OCI-LY1 (cell line): ENCODE data around the gene PAH.
A peak's percentile ranks its signal among the peaks of the same experiment; 100 is the strongest.

ENCODE experiments used
- EZH2 ChIP-seq: fragments of 200-600 bp; sonication (generic), shearing (Covaris generic); IDR thresholded peaks from 2 replicates; pipeline ENCODE4 v1.8.0; 2017; ENCODE audit warnings: borderline replicate concordance, mixed run types, mild to moderate bottlenecking, antibody characterized with exemption, low read length, moderate library complexity, mixed read lengths
- TF ChIP-seq, protein P1 (sequence below): fragments of 200-600 bp; sonication (generic), shearing (Covaris generic); IDR thresholded peaks from 2 replicates; pipeline ENCODE4 v1.5.1; 2017; ENCODE audit warnings: mild to moderate bottlenecking, antibody characterized with exemption, low read length, moderate library complexity, mixed read lengths

DNA sequence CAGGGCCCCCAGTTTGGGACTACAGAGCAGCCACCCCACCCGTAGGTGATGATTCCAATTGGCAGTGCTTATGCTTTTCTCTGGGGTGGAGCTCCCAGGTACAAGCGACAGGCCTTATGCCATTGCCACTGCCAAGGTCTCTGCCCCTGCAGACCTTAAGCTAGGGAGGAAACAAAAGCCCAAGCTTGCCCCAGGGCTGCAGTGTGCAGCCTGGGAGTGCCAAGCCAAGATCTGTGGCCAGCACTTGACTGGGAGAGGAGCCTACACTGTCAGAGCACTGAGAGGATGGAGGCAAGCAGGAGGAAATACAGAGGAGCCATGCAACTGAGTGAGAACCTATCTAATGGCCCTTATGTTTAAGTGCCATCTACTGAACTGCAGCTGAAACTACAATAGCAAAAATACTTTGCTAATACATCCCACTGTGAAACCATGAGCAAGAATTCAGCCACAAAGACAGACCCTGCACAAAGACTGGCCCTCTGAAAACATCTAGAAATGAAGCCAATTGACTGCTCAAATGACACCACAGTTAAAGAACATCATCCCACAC, 22.7 kb upstream of the PAH start:
- TF ChIP-seq, protein P1, sequence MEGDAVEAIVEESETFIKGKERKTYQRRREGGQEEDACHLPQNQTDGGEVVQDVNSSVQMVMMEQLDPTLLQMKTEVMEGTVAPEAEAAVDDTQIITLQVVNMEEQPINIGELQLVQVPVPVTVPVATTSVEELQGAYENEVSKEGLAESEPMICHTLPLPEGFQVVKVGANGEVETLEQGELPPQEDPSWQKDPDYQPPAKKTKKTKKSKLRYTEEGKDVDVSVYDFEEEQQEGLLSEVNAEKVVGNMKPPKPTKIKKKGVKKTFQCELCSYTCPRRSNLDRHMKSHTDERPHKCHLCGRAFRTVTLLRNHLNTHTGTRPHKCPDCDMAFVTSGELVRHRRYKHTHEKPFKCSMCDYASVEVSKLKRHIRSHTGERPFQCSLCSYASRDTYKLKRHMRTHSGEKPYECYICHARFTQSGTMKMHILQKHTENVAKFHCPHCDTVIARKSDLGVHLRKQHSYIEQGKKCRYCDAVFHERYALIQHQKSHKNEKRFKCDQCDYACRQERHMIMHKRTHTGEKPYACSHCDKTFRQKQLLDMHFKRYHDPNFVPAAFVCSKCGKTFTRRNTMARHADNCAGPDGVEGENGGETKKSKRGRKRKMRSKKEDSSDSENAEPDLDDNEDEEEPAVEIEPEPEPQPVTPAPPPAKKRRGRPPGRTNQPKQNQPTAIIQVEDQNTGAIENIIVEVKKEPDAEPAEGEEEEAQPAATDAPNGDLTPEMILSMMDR: peak; percentile 45; the same call in 1 of the 2 replicates
- no peak for TF ChIP-seq EZH2
